GM06990 (cell line): ENCODE results near the gene EIF4G1.
A peak's percentile ranks its signal among the peaks of the same experiment; 100 is the strongest.

Experiments used
- DNase-seq: peaks from one replicate; pipeline ENCODE4 v3.0.0-alpha.2; 2011; ENCODE audit not compliant: insufficient read length; ENCODE audit errors: extremely low read depth
- H3K27me3 ChIP-seq: replicated peaks from 2 replicates; pipeline ENCODE4 v1.6.0; 2011; ENCODE audit warnings: low read length; ENCODE audit not compliant: control insufficient read depth, insufficient read depth
- H3K36me3 ChIP-seq: 2 replicates; pipeline ENCODE4 v1.5.1; 2011; ENCODE audit warnings: low read length; ENCODE audit not compliant: control insufficient read depth, insufficient read depth
- H3K4me3 ChIP-seq: replicated peaks from 2 replicates; pipeline ENCODE4 v1.5.1; 2011; ENCODE audit warnings: low read depth, mild to moderate bottlenecking, control low read depth, low read length
- CTCF ChIP-seq: IDR thresholded peaks from 2 replicates; pipeline ENCODE4 v1.5.1; 2011; ENCODE audit warnings: low read length, control low read depth, mild to moderate bottlenecking, inconsistent platforms; ENCODE audit not compliant: insufficient read depth, poor library complexity, severe bottlenecking

Gene EIF4G1

GRCh38 chr3:184299488-184300377, 14.7 kb upstream of the EIF4G1 start:
- no peak for TF ChIP-seq CTCF
- DNase-seq: no peak
- Histone ChIP-seq H3K27me3 (no peaks in the 10 kb centered on the region), H3K4me3 (peak overlapping the region; percentile 94), H3K36me3 (peaks cover 18% of the 10 kb centered on the region)

- H3K4me3 ChIP-seq: peak overlapping the region; percentile 94
- no peak for DNase-seq
- TF ChIP-seq CTCF: no peak
- peaks cover 18% of the 10 kb centered on the region for H3K36me3 ChIP-seq
- no peaks in the 10 kb centered on the region for H3K27me3 ChIP-seq
Measured at GRCh38 chr3:184300378-184300720, 14.1 kb upstream of the EIF4G1 start.

GRCh38 chr3:184305577-184305976, 8.8 kb upstream of the EIF4G1 start:
- peaks cover 29% of the 10 kb centered on the region for H3K36me3 ChIP-seq
- no peak overlapping the region for H3K4me3 ChIP-seq
- TF ChIP-seq CTCF: peak; percentile 39
- H3K27me3 ChIP-seq: no peaks in the 10 kb centered on the region
- DNase-seq: no peak

GRCh38 chr3:184306341-184306972, 7.9 kb upstream of the EIF4G1 start:
- no peaks in the 10 kb centered on the region for H3K27me3 ChIP-seq
- no peak overlapping the region for H3K4me3 ChIP-seq
- TF ChIP-seq CTCF: no peak
- peaks cover 27% of the 10 kb centered on the region for H3K36me3 ChIP-seq
- DNase-seq: no peak

GRCh38 chr3:184307915-184308314, 6.5 kb upstream of the EIF4G1 start:
- Histone ChIP-seq H3K27me3 (no peaks in the 10 kb centered on the region), H3K4me3 (no peak overlapping the region), H3K36me3 (peaks cover 16% of the 10 kb centered on the region)
- no peak for TF ChIP-seq CTCF
- DNase-seq: no peak
